ENCODE results near the gene TBC1D14.

DNA sequence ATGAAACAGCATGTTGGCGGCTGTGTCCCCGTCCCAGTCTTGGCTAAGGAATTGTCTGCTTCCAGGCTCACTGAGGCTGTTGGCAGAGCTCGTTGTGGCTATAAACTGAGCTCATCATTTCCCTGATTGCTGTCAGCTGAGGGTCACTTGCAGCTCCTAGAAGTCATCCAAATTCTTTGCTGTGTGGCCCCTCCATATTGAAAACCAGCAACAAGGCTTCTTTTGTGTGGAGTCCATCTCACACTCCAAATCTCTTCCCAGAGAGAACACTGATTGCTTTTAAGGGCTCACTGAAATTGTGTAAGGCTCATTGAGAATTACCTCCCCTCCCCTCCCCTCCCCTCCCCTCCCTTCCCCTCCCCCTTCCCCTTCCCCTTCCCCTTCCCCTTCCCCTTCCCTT, 23.3 kb downstream of the TBC1D14 start:
- TF ChIP-seq POLR2A (IDR thresholded peaks at IDR 0.05) = no peak
- TF ChIP-seq, protein P1, sequence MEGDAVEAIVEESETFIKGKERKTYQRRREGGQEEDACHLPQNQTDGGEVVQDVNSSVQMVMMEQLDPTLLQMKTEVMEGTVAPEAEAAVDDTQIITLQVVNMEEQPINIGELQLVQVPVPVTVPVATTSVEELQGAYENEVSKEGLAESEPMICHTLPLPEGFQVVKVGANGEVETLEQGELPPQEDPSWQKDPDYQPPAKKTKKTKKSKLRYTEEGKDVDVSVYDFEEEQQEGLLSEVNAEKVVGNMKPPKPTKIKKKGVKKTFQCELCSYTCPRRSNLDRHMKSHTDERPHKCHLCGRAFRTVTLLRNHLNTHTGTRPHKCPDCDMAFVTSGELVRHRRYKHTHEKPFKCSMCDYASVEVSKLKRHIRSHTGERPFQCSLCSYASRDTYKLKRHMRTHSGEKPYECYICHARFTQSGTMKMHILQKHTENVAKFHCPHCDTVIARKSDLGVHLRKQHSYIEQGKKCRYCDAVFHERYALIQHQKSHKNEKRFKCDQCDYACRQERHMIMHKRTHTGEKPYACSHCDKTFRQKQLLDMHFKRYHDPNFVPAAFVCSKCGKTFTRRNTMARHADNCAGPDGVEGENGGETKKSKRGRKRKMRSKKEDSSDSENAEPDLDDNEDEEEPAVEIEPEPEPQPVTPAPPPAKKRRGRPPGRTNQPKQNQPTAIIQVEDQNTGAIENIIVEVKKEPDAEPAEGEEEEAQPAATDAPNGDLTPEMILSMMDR (IDR thresholded peaks at IDR 0.05 in 4 of 5, conservative IDR thresholded peaks at IDR 0.05 in 1 of 5) = no peak

Data from gastrocnemius medialis (tissue), 4 donors.